ENCODE data around the gene ARL13B. TPM values are rescaled to one million over a fixed set of nuclear protein-coding genes. Genes with fewer than 3 reads are reported as not detected.
"Not testable (repeated sequence)": the region's sequence is repeated elsewhere in the genome, so short reads cannot be mapped to it uniquely, and the experiment has no call there.

Gene ARL13B
- total RNA-seq, 4 donors from 2014 or later, result 0.80 to 4.9 (median 3.6) TPM

- Histone ChIP-seq H3K27ac (no peak overlapping the region), H3K9me3 (no peaks in the 10 kb centered on the region), H3K27me3 (no peaks in the 10 kb centered on the region), H3K4me3 (no peak overlapping the region), H3K36me3 (no peaks in the 10 kb centered on the region), H3K4me1 (no peaks in the 10 kb centered on the region)
- no peak for TF ChIP-seq EP300 (IDR thresholded peaks at IDR 0.05; ENCODE audit: low read depth)
- intact Hi-C loops (cut with DNase I; ENCODE audit: low total_unique reads), result no loop called here
- DNase-seq, result no peak
- 86 to 91% methylated on average over 1 of the region's 1 CpG for WGBS, 2 donors (ENCODE audit: low coverage in 1 of 2)
- in situ Hi-C loops (cut with MboI; ENCODE audit: low pct_ligation_motif_present in 1 of 4, low pct_unique_long_range_greater_than_20kb in 1 of 4, low sequenced_read_pairs in 3 of 4), result no loop called here
Observed at GRCh38 chr3:93961026-93961425, 18.9 kb upstream of the ARL13B start.

- no peaks in the 10 kb centered on the region for H3K36me3 ChIP-seq
- H3K4me3 ChIP-seq, result no peak overlapping the region
- TF ChIP-seq EP300 (IDR thresholded peaks at IDR 0.05; ENCODE audit: low read depth), result no peak
- no peaks in the 10 kb centered on the region for H3K4me1 ChIP-seq
- no peak for DNase-seq
- intact Hi-C loops (cut with DNase I; ENCODE audit: low total_unique reads), result no loop called here
- no peak overlapping the region for H3K27ac ChIP-seq
- 72% methylated on average over 1 of the region's 1 CpG; no CpG with 5 or more reads in 1 of the 2 donors for WGBS, 2 donors (ENCODE audit: low coverage in 1 of 2)
- H3K27me3 ChIP-seq, result no peaks in the 10 kb centered on the region
- in situ Hi-C loops (cut with MboI; ENCODE audit: low pct_ligation_motif_present in 1 of 4, low pct_unique_long_range_greater_than_20kb in 1 of 4, low sequenced_read_pairs in 3 of 4), result no loop called here
- H3K9me3 ChIP-seq, result no peaks in the 10 kb centered on the region
Observed at GRCh38 chr3:93961489-93961888, 18.5 kb upstream of the ARL13B start.

- H3K4me1 ChIP-seq, result no peaks in the 10 kb centered on the region
- H3K4me3 ChIP-seq, result no peak overlapping the region
- WGBS, 2 donors (ENCODE audit: low coverage in 1 of 2), result 73 to 80% methylated on average over 3 of the region's 3 CpGs
Observed at GRCh38 chr3:93962798-93963197, 17.2 kb upstream of the ARL13B start.

GRCh38 chr3:93965106-93965505 lies 14.8 kb upstream of the ARL13B start:
- H3K4me3 ChIP-seq; H3K9me3 ChIP-seq; DNase-seq; H3K4me1 ChIP-seq; H3K36me3 ChIP-seq; H3K27ac ChIP-seq; intact Hi-C loops (cut with DNase I; ENCODE audit: low total_unique reads); in situ Hi-C loops (cut with MboI; ENCODE audit: low pct_ligation_motif_present in 1 of 4, low pct_unique_long_range_greater_than_20kb in 1 of 4, low sequenced_read_pairs in 3 of 4); H3K27me3 ChIP-seq: not testable (repeated sequence)
- WGBS, 2 donors (ENCODE audit: low coverage in 1 of 2), result 88 to 96% methylated on average over 5 to 19 of the region's 19 CpGs

More at GRCh38 chr3:93962798-93963197, 17.2 kb upstream of the ARL13B start:
- Histone ChIP-seq H3K27me3 (no peaks in the 10 kb centered on the region), H3K36me3 (no peaks in the 10 kb centered on the region), H3K27ac (no peak overlapping the region), H3K9me3 (no peaks in the 10 kb centered on the region)
- DNase-seq, result no peak
- in situ Hi-C loops (cut with MboI; ENCODE audit: low pct_ligation_motif_present in 1 of 4, low pct_unique_long_range_greater_than_20kb in 1 of 4, low sequenced_read_pairs in 3 of 4) (no loop called here), intact Hi-C loops (cut with DNase I; ENCODE audit: low total_unique reads) (no loop called here)
- no peak for TF ChIP-seq POLR2A (IDR thresholded peaks at IDR 0.05)
- no peak for TF ChIP-seq CTCF (IDR thresholded peaks at IDR 0.05)
- TF ChIP-seq POLR2AphosphoS5 (IDR thresholded peaks at IDR 0.05), result no peak

GRCh38 chr3:93969443-93969842 lies 10.5 kb upstream of the ARL13B start:
- TF ChIP-seq POLR2A (IDR thresholded peaks at IDR 0.05) (no peak), EP300 (IDR thresholded peaks at IDR 0.05; ENCODE audit: low read depth) (no peak), POLR2AphosphoS5 (IDR thresholded peaks at IDR 0.05) (no peak), CTCF (IDR thresholded peaks at IDR 0.05) (no peak)
- Histone ChIP-seq H3K4me3 (no peak overlapping the region), H3K4me1 (peaks cover 0 to 17% (median 7%) of the 10 kb centered on the region in 4 donors), H3K27ac (no peak overlapping the region), H3K36me3 (no peaks in the 10 kb centered on the region), H3K27me3 (no peaks in the 10 kb centered on the region), H3K9me3 (no peaks in the 10 kb centered on the region)
- 60 to 82% methylated on average over 3 of the region's 3 CpGs for WGBS, 2 donors (ENCODE audit: low coverage in 1 of 2)
- no peak for DNase-seq
- in situ Hi-C loops (cut with MboI; ENCODE audit: low pct_ligation_motif_present in 1 of 4, low pct_unique_long_range_greater_than_20kb in 1 of 4, low sequenced_read_pairs in 3 of 4) (no loop called here), intact Hi-C loops (cut with DNase I; ENCODE audit: low total_unique reads) (no loop called here)

GRCh38 chr3:93969997-93970396 lies 10.0 kb upstream of the ARL13B start:
- Histone ChIP-seq H3K9me3 (no peaks in the 10 kb centered on the region), H3K27ac (no peak overlapping the region), H3K27me3 (no peaks in the 10 kb centered on the region), H3K4me3 (no peak overlapping the region), H3K36me3 (no peaks in the 10 kb centered on the region), H3K4me1 (peaks cover 0 to 17% (median 7%) of the 10 kb centered on the region in 4 donors)
- in situ Hi-C loops (cut with MboI; ENCODE audit: low pct_ligation_motif_present in 1 of 4, low pct_unique_long_range_greater_than_20kb in 1 of 4, low sequenced_read_pairs in 3 of 4) (loop anchor here in 1 of 4 donors (10.0 kb wide), 1 partner anchor 95 kb away; the partner anchor contains the start of genes DHFR2 and NSUN3), intact Hi-C loops (cut with DNase I; ENCODE audit: low total_unique reads) (no loop called here)
- no peak for TF ChIP-seq EP300 (IDR thresholded peaks at IDR 0.05; ENCODE audit: low read depth)
- no peak for TF ChIP-seq POLR2A (IDR thresholded peaks at IDR 0.05)
- no peak for TF ChIP-seq CTCF (IDR thresholded peaks at IDR 0.05)
- TF ChIP-seq POLR2AphosphoS5 (IDR thresholded peaks at IDR 0.05), result no peak
- no peak for DNase-seq
- 90 to 100% methylated on average over 1 of the region's 1 CpG for WGBS, 2 donors (ENCODE audit: low coverage in 1 of 2)

Measured in transverse colon (tissue), 4 donors.